Body of pancreas (tissue), 4 donors: ENCODE results near the gene DAP. TPM values are rescaled to one million over a fixed set of nuclear protein-coding genes. Genes with fewer than 3 reads are reported as not detected.

ENCODE experiments used
- ATAC-seq: fragments of 150-250 bp; one replicate; pipeline ENCODE4 v1.9.1; 2016
- DNase-seq, 4 donors: peaks; one replicate each; pipeline ENCODE4 v3.0.0-alpha.2; 2019
- H3K27ac ChIP-seq, 4 donors: fragments of 200-600 bp; sonication (generic); 1 replicate in 3 of 4; 2 replicates in 1 of 4; pipeline versions ENCODE4 v1.5.1 to v1.6.1; 2016 to 2019; ENCODE audit warnings: mild to moderate bottlenecking in 1 of 4, mixed read lengths in 1 of 4, moderate library complexity in 1 of 4
- H3K27me3 ChIP-seq, 2 donors: fragments of 200-600 bp; sonication (generic); one replicate each; pipeline ENCODE4 v1.6.0; 2016; ENCODE audit warnings: mild to moderate bottlenecking in 1 of 2
- H3K36me3 ChIP-seq, 2 donors: fragments of 200-600 bp; sonication (generic); replicated peaks in 1 of 2; 2 replicates each; pipeline ENCODE4 v1.5.1; 2016; ENCODE audit warnings: low read depth in 2 of 2; ENCODE audit not compliant: insufficient read depth in 1 of 2
- H3K4me1 ChIP-seq: fragments of 200-600 bp; sonication (generic); one replicate; pipeline ENCODE4 v1.6.0; 2016
- H3K4me3 ChIP-seq, 2 donors: fragments of 200-600 bp; sonication (generic); 1 replicate in 1 of 2; 2 replicates in 1 of 2; pipeline ENCODE4 v1.5.1; 2016 to 2019
- H3K9me3 ChIP-seq, 3 donors: fragments of 200-600 bp; sonication (generic); 1 replicate in 2 of 3; 2 replicates in 1 of 3; pipeline ENCODE4 v1.5.1; 2016
- POLR2A ChIP-seq, 3 donors: fragments of 450-650 bp; IDR thresholded peaks; one replicate each; pipeline ENCODE4 v1.6.1; 2016; ENCODE audit warnings: antibody characterized with exemption in 3 of 3, mild to moderate bottlenecking in 2 of 3
- WGBS, 2 donors: methylation state at CpG; one replicate each; pipeline ENCODE4 v1.1.5; 2017; 5-methylcytosine and 5-hydroxymethylcytosine counted together
- intact Hi-C: fragments of 100-400 bp; cut with DNase I; formaldehyde crosslinking; loops from one replicate; pipeline ENCODE4 v1.15.1; 2023
- total RNA-seq, 2 donors: library from RNA; depleted of rRNA; stranded (reverse); fragments of >200 nt; gene quantifications; one replicate each; pipeline ENCODE4 v1.1.0, GENCODE V29; 2016
- TF ChIP-seq, protein P1 (sequence below), 7 experiments: fragments of 450-650 bp in 4 of 7; fragments of 200-600 bp in 3 of 7; sonication (generic) in 3 of 7; IDR thresholded peaks; one replicate each; pipeline ENCODE4 v1.5.1; 2016 to 2019; ENCODE audit warnings: antibody characterized with exemption in 7 of 7

Gene DAP, protein sequence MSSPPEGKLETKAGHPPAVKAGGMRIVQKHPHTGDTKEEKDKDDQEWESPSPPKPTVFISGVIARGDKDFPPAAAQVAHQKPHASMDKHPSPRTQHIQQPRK
- 100 to 1,000 TPM in 1 of 2 donors, 10 to 100 TPM in 1; 93.6 to 112 TPM for total RNA-seq

DNA sequence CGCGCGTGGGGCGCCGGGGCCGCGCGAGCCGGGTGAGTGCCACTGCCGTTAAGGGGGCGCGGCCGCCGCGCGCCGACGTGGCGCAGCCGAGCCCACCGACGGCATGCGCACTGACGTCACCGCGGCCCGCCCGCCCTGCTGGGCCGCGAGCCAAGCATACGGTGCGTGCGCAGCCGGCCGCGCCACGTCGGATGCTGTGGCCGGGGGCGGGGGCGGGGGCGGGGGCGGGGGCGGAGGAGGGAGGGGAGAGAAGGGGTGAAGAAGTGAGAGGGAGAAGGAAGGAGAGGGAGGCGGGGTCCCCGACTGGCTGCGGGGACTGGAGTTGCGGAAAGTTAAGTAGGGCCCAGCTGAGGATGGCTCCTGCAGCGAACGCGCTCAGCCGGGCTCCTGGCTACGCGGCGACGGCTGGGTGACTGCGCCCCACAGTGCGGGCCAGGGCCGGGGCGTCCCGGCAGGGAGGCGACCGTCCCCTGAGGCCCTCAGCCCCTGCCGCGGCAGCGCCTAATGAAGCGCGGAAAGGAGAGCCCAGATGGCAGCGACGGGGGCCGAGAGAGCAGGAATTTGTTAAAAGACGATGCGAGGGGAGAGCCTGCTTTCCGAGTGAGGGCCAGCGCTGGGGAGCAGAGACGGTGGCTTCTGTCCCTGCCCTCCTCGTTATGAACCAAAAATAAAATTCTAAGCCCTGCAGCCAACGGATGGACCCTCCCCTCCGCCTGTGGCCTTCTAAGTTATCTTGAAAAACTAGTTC is at the start of gene DAP:
Gene DAP, minus strand, starts transcription at position 50 of the 748 bp plus-strand sequence. CDS start 166 bp downstream, outside the sequence.
- ATAC-seq, result peak; percentile 88
- intact Hi-C loops, result no loop called here
- 1 to 2% methylated on average over 21 to 73 of the region's 79 CpGs for WGBS, 2 donors

DNA sequence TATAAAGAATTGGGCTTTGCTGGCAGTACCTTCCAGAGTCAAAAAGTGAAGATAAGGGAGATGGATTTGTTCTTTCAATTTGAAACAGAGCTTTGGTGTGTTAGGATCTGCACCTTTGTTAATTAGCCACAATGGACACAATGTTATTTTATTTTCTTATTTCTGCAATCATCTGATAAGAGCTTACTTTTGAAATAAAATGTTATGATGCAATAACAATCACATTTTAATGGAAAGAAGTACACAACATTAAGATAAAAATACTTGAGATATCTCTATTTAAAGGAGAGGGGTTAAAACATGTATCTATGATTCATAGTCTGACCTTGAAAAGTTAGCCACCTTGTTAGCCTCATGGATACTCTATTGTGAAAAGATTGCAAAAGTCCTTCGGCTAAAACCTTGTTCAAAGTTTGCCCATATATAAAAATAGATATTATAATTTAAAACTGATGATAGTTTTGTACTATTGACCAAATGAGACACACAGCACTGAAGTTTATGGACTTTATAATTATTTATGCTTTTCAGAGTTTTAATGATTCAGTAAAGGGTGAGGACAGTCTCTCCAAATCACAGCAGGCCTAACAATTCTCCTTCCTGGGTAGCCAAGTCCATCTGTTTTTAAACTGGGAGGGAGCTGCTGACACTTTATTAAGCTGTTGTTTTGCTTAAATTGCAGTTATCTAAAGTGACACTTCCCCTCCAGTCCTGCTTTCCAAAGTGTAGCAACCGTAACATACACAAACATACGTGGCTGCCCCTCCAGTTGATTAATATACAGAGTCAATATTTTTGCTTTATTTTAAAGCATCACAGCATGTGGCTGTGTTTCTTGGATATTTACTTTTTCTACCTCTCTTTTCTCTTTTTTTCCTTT is 47.6 kb upstream of the DAP start:
- H3K36me3 ChIP-seq, result no peaks in the 10 kb centered on the region
- 50 to 62% methylated on average over 3 of the region's 3 CpGs for WGBS, 2 donors
- H3K27me3 ChIP-seq, result no peaks in the 10 kb centered on the region
- peaks cover 0 to 2% (median 0%) of the 10 kb centered on the region in 3 donors for H3K9me3 ChIP-seq
- intact Hi-C loops, result no loop called here
- H3K4me1 ChIP-seq, result peaks cover 5% of the 10 kb centered on the region
- no peak for DNase-seq
- TF ChIP-seq, protein P1, sequence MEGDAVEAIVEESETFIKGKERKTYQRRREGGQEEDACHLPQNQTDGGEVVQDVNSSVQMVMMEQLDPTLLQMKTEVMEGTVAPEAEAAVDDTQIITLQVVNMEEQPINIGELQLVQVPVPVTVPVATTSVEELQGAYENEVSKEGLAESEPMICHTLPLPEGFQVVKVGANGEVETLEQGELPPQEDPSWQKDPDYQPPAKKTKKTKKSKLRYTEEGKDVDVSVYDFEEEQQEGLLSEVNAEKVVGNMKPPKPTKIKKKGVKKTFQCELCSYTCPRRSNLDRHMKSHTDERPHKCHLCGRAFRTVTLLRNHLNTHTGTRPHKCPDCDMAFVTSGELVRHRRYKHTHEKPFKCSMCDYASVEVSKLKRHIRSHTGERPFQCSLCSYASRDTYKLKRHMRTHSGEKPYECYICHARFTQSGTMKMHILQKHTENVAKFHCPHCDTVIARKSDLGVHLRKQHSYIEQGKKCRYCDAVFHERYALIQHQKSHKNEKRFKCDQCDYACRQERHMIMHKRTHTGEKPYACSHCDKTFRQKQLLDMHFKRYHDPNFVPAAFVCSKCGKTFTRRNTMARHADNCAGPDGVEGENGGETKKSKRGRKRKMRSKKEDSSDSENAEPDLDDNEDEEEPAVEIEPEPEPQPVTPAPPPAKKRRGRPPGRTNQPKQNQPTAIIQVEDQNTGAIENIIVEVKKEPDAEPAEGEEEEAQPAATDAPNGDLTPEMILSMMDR (IDR thresholded peaks at IDR 0.05), result no peak
- TF ChIP-seq POLR2A (IDR thresholded peaks at IDR 0.05), result no peak
- no peak for ATAC-seq
- H3K27ac ChIP-seq, result peak overlapping the region in 1 of 4 donors; percentile 16
- H3K4me3 ChIP-seq, result no peak overlapping the region

More for the DNA sequence above, at the start of gene DAP:
- Histone ChIP-seq H3K4me3 (peak within 1 kb of the TSS; percentile 29 to 44), H3K27me3 (no peaks in the 10 kb centered on the region), H3K36me3 (no peaks in the 10 kb centered on the region), H3K4me1 (peaks cover 56% of the 10 kb centered on the region), H3K9me3 (no peaks in the 10 kb centered on the region), H3K27ac (peak within 1 kb of the TSS; percentile 98 to 99 (median 98))
- DNase-seq, result peak; percentile 87 to 92 (median 90)
- TF ChIP-seq POLR2A (IDR thresholded peaks at IDR 0.05), result peak in 2 of 3 donors; percentile 65 to 79
- TF ChIP-seq, protein P1 (IDR thresholded peaks at IDR 0.05), result peak in 1 of 7 experiments; percentile 8

DNA sequence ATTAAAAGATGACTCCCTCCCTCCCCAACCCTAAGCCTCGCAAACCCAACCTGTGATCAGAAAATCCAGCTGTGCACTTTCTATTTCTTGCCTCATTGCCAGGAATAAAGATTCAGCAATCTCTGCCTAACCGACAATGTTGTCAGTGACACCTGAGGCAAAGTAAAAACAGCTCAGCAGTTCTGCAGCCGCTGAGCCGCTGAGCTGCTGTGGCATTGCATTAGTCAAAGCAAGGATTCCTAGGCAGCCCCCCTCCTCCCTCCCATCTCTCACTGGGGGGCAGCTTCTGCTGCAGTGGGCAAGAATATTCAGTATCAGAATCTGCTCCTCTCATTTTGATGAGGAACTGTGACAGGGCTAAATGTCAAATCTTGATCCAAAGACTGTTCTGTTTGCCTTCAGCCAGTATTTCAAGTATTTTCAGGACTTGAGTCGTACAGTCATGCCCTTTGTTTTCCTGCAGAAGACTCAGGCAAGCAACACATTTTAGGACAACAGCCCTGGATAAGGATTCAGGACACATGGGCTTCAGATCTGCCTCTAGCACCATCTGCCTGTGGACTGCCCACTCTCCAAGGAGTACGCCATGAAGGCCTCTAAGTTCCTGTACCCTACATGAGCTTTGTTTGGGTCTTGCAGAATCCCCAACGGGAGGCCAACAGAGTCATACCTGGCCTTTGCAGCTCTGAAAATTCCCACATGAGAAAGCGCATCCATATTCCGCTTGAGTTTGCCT is 41.1 kb upstream of the DAP start:
- ATAC-seq (no peak), DNase-seq (peak in 1 of 4 donors; percentile 17)

DNA sequence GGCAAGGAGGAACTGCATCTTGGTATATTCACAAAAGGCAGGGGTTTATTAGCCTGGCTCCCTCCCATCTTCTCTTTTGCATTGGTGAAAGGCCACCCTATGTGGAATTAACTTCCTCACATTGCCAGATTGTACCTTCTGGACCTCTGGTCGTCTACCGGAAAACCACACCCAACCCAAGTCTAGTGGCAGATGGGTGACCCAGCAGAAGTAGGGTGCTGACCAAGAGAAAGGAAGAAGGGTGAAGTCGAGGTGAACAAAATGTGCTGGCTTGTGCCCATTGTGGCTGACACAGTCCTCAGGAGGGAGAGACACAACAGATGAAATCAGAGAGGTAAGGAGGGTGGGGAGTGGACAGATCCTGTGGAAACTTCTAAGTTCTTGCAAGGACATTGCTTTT is 39.8 kb upstream of the DAP start:
- Histone ChIP-seq H3K36me3 (no peaks in the 10 kb centered on the region), H3K4me1 (no peaks in the 10 kb centered on the region), H3K27me3 (no peaks in the 10 kb centered on the region), H3K4me3 (no peak overlapping the region), H3K9me3 (peaks cover 0 to 2% (median 0%) of the 10 kb centered on the region in 3 donors), H3K27ac (no peak overlapping the region)
- DNase-seq, result no peak
- TF ChIP-seq, protein P1 (IDR thresholded peaks at IDR 0.05), result no peak
- no peak for TF ChIP-seq POLR2A (IDR thresholded peaks at IDR 0.05)
- intact Hi-C loops, result no loop called here
- no peak for ATAC-seq
- WGBS, 2 donors, result 65 to 74% methylated on average over 3 of the region's 3 CpGs

More for the DNA sequence above, 41.1 kb upstream of the DAP start:
- Histone ChIP-seq H3K27ac (no peak overlapping the region), H3K36me3 (no peaks in the 10 kb centered on the region), H3K27me3 (no peaks in the 10 kb centered on the region), H3K9me3 (peaks cover 0 to 2% (median 0%) of the 10 kb centered on the region in 3 donors), H3K4me3 (no peak overlapping the region), H3K4me1 (no peaks in the 10 kb centered on the region)
- TF ChIP-seq, protein P1 (IDR thresholded peaks at IDR 0.05), result peak in 2 of 7 experiments; percentile 12 to 24
- TF ChIP-seq POLR2A (IDR thresholded peaks at IDR 0.05), result no peak
- intact Hi-C loops, result no loop called here
- 74 to 86% methylated on average over 9 of the region's 9 CpGs for WGBS, 2 donors
